OCI-M2 (cell line): Measurements from ENCODE around the gene RNF103.
A peak's percentile ranks its signal among the peaks of the same experiment; 100 is the strongest.

Source experiments
- DNase-seq: peaks from one replicate; lab custom pipeline; 2025; ENCODE audit not compliant: unreplicated experiment; lab: John Stamatoyannopoulos, UW

The RNF103 gene

DNA sequence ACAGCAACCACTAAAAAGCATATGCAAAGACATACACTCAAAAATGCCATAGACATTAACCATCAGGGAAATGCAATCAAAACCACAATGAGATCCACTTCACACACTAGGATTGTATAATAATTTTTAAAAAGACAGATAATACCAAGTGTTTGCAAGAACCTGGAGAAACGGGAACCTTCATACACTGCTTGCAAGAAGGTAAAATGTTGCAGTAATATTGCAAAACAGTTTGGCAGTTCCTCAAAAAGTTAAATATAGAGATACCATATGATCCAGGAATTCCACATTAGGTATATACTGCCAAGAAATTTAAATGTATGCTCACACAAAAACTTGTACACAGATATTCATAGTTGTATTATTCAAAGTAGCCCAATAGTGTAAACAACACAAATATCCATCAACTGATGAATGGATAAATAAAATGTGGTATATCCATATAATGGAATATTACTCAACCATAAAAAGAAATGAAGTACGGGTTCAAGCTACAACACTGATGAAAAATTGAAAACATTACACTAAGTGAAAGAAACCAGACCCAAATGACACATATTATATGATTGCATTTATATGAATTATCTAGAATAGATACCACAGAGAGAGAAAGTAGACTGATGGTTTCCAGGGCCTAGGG, 45.7 kb downstream of the RNF103 start:
- DNase-seq = no peak

DNA sequence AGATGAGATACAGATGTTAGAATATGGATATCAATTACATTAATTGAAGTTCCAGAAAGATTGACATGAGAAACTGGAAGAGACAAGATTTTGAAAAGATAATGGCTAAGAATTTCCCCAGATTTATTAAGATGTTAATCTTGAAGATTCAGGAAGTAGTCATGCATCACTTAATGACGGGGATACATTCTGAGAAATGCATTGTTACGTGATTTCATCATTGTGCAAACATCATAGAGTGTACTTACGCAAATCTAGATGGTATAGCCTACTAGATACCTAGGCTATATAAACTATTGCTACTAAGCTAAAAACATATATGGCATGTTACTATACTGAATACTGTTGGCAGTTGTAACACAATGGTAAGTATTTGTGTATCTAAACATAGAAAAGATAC, 53.6 kb downstream of the RNF103 start:
- DNase-seq = no peak

DNA sequence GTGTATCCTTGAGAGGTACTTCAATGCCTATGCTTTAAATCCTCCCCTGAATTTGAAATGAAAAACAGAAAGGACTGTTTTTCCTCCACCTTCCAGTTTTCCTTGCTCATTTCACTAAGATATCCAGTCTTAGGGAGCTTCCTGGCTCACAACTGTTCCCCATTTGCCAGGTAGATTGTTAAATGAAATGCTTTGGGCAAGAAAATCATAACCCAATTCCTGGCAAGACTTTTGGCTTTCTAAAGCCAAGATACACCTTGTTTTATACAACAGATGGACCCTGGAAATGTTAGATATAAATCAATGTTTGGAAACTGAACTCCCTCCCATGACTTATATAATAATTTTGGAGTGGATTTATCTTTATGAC, 56.9 kb downstream of the RNF103 start:
- DNase-seq = no peak

DNA sequence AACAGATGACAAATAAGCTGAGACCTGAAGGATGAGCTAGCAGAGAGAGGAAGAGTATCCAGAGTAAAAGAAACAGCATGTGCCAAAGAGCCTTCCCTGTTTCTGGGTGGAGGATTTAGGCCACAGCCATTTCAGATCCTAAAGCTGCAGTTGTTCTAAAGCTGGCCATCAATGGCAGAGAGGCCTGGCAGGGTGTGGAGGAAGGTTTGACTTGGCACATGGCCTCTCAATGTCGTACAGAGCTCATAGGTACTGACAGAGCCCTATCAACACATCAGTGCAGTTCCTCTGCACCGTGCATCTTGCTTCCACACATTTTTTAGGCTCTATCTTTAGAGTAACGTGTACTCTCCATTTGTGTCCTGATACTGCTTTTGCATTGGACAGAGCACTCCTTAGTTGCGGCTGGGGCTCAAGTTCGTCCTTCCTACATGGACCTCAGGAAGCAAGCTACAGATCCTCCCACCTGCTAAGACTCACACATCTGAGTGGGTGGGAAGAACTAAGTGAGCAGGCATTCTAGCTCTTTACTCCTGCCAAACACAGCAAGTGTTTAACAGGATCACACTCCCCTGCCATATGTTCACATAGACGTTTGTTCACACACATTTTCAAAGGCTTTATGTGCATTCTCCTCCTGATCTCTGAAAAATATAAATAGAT, 57.4 kb downstream of the RNF103 start:
- no peak for DNase-seq

DNA sequence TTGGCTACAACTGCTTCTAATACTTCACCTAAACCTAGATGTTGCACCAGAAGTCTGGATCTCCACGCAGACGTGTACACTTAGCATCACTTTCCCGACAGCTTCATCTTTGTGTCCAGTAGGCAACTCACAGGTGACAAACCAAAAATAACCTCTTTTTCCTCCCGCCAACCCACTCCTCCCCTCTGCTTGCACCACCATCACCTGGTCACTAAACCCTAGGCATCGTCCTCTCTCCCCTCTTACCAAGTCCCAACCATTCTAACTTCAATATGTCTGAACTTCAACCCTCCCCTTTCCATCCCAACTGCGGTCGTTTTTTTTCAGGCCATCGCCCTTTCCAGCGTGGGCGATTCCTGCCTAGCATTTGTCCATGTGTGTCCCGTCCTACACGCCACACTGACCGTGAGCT, 60.0 kb downstream of the RNF103 start:
- DNase-seq = no peak

DNA sequence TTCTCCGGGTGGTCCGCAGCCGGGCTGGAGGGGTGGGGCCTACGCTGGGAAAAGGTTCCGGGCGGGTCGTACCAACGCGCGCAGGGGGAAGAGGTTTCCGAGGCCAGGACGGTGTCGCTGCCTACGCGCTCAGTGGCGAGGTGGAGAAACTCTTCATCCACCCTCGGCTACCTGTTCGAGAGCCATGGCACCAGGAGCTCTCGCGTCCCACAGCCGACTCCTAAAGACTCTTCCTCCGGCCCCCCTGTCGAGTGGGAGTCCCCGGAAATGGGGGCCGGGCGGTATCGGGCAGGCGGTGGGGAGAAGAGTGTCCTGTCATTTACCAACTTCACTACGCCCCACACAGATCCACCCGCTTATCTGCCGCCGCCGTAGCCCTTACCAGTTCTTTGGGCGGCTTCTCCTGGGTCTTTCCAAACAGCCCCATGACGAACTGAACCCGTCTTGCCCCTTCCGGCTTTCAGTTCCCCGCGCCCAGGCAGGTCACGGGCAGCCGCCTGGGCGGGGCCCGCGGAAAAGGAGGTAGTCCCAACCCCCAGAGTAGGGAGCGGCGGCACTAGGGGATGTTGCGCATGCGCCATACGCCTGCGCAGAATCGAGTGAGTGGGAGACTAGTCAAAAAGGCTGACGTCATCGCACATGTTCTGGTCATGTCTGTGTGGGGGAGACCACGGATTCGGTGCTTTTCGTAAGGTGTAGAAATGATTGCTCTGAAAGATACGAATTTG, 60.6 kb downstream of the RNF103 start, which contains the start of gene CHMP3:
TSS of gene CHMP3 (minus strand) at position 522 of the 728 bp plus-strand sequence. CDS start at position 427, 95 bp downstream.
- peak; percentile 80 for DNase-seq

DNA sequence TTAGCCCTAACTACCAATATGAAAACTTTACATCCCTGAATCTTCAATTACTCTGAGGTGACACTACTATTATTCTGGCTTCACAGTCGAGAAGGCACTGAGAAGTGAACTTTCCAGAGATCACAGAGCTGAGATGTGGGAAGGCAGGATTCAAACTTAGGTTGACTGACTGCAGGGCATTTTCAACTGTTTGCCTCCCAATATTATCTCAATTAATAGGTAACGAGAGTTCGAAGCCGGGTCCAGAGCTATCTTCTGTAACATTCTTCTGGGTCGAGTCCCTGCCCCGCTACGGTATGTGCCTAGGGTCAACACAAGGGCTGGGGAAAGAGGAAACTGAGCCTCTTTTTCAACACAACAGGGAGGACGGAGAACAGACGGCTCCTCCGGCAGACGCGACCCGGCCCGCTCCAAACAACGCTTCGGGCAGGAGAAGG, 61.2 kb downstream of the RNF103 start:
- no peak for DNase-seq

DNA sequence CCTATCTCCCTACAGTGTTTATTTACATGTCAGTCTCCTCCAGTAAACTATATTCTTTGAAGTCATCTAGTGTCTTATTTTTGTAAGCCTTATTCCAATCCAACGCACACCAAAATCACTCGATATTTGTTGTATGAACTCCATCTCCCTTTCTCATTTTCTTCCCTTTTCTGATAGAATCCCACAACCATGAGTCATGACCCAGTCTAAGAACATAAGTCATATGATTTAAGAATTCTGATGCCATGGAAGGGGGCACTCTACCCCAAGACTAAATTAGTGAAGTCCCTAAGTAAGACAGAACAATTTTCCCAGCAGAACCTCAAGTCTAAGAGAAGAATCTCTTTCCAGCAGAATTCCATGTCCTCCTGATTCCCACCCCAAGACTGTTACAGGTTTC, 65.8 kb downstream of the RNF103 start:
- no peak for DNase-seq

DNA sequence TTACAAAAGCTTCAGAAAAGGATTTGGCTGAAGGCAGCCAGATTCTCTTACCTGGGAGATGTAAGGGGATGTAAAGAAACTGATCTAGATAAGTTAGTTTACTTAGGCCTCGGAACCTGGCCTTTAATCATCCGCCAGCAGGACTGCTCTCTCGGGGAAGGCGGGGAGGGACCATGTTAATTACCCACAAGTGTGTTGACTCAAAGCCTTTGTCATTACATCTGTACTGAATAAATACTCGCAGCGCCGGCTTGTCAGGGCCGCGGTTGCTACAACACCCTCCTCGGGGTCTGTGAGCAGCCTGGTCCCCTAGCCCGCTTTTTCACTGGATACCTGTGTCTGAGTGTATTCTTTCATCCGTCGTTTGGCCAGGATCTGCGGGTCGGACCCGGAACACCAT, 67.2 kb downstream of the RNF103 start:
- no peak for DNase-seq
